ENCODE results near the gene PHF24. TPM values are rescaled to one million over a fixed set of nuclear protein-coding genes. Genes with fewer than 3 reads are reported as not detected.
"Not testable (repeated sequence)": the region's sequence is repeated elsewhere in the genome, so short reads cannot be mapped to it uniquely, and the experiment has no call there.

Gene PHF24
- total RNA-seq, 1 donor from 2014 or later = under 0.01 TPM

DNA sequence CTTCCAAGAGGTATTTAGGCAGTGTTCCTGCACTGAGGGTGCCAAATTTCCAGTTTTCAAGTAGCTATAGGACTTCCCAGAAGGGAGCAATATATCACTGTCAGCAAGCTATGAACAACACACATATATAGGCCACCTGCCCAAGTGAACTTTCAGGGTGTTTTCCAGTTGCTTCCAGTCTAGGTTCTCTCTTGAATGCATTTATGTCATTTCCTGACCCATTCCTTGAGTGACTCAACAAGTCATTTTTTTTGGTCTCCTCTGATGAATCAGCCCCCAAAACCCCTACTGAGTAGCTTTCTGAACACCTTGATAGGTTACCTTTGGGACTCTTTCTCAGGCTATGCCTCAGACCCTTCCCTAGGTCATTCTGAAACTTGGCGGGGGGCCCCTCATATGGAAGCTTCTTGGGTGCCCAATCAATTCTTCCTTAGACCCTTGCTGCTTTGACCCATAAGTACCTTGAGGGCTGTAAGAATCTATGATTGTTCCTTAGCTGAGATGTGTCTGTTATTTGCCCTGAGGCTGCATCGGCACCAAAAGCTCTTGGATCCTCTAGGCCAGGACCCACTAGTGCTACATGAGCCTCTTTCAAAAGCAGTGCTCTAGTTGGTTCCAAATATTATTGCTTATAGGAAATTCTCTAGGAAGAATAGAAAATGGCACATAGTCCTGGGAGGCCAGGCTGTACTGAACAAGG, 43.9 kb downstream of the PHF24 start:
- Histone ChIP-seq H3K9me3 (ENCODE audit: control insufficient read depth in 3 of 3, low read length in 3 of 3) (no peaks in the 10 kb centered on the region), H3K4me1 (ENCODE audit: control insufficient read depth in 3 of 3, insufficient read depth in 3 of 3, low read length in 3 of 3) (peaks cover 14 to 31% (median 22%) of the 10 kb centered on the region in 3 donors), H3K27me3 (ENCODE audit: control insufficient read depth in 3 of 3, insufficient read depth in 3 of 3, low read length in 3 of 3) (no peaks in the 10 kb centered on the region), H3K9ac (ENCODE audit: low read depth in 1 of 3, low read length in 3 of 3) (no peak overlapping the region), H3K27ac (ENCODE audit: low read depth, low read length) (no peak overlapping the region), H3K4me3 (ENCODE audit: low read length in 3 of 3) (no peak overlapping the region), H3K36me3 (ENCODE audit: control insufficient read depth in 3 of 3, insufficient read depth in 3 of 3, low read length in 3 of 3) (peaks cover 8 to 18% (median 12%) of the 10 kb centered on the region in 3 donors)

DNA sequence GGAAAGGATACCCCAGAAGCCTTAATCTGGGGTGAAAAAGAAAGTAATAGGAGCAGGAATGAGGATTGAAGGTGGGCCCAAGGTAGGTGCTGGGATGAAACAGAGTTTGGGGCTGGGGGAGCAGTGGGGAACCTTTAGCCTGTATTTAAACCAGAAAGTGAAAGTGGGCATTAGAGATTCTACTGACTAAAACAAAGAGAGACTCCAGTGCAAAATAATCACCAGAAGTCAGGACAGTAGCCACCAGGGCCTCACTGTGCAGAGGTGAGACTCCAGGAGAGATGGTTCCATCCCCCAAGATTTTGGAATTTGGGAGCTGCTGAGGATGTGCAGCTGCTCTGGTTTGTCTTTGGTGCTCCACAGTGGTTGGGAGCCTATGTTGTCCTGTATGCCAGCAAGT, 44.5 kb downstream of the PHF24 start:
- Histone ChIP-seq H3K27ac (ENCODE audit: low read depth, low read length) (no peak overlapping the region), H3K27me3 (ENCODE audit: control insufficient read depth in 3 of 3, insufficient read depth in 3 of 3, low read length in 3 of 3) (no peaks in the 10 kb centered on the region), H3K9me3 (ENCODE audit: control insufficient read depth in 3 of 3, low read length in 3 of 3) (no peaks in the 10 kb centered on the region), H3K36me3 (ENCODE audit: control insufficient read depth in 3 of 3, insufficient read depth in 3 of 3, low read length in 3 of 3) (peaks cover 1 to 11% (median 5%) of the 10 kb centered on the region in 3 donors), H3K9ac (ENCODE audit: low read depth in 1 of 3, low read length in 3 of 3) (no peak overlapping the region), H3K4me1 (ENCODE audit: control insufficient read depth in 3 of 3, insufficient read depth in 3 of 3, low read length in 3 of 3) (peaks cover 7 to 24% (median 16%) of the 10 kb centered on the region in 3 donors), H3K4me3 (ENCODE audit: low read length in 3 of 3) (no peak overlapping the region)

- not testable (repeated sequence) for H3K4me3 ChIP-seq (ENCODE audit: low read length in 3 of 3); H3K36me3 ChIP-seq (ENCODE audit: control insufficient read depth in 3 of 3, insufficient read depth in 3 of 3, low read length in 3 of 3); H3K27ac ChIP-seq (ENCODE audit: low read depth, low read length); H3K27me3 ChIP-seq (ENCODE audit: control insufficient read depth in 3 of 3, insufficient read depth in 3 of 3, low read length in 3 of 3); H3K9me3 ChIP-seq (ENCODE audit: control insufficient read depth in 3 of 3, low read length in 3 of 3); H3K9ac ChIP-seq (ENCODE audit: low read depth in 1 of 3, low read length in 3 of 3)
- H3K4me1 ChIP-seq (ENCODE audit: control insufficient read depth in 3 of 3, insufficient read depth in 3 of 3, low read length in 3 of 3) = peaks cover 0 to 19% (median 10%) of the 10 kb centered on the region in 3 donors
Measured at GRCh38 chr9:35004299-35004698, 46.2 kb downstream of the PHF24 start.

GRCh38 chr9:35010351-35010958, 52.4 kb downstream of the PHF24 start:
- peaks cover 22 to 41% (median 30%) of the 10 kb centered on the region in 3 donors for H3K36me3 ChIP-seq (ENCODE audit: control insufficient read depth in 3 of 3, insufficient read depth in 3 of 3, low read length in 3 of 3)
- no peaks in the 10 kb centered on the region for H3K27me3 ChIP-seq (ENCODE audit: control insufficient read depth in 3 of 3, insufficient read depth in 3 of 3, low read length in 3 of 3)
- no peak overlapping the region for H3K9ac ChIP-seq (ENCODE audit: low read depth in 1 of 3, low read length in 3 of 3)
- H3K4me3 ChIP-seq (ENCODE audit: low read length in 3 of 3) = no peak overlapping the region
- no peaks in the 10 kb centered on the region for H3K4me1 ChIP-seq (ENCODE audit: control insufficient read depth in 3 of 3, insufficient read depth in 3 of 3, low read length in 3 of 3)
- peaks cover 4 to 5% (median 4%) of the 10 kb centered on the region in 3 donors for H3K9me3 ChIP-seq (ENCODE audit: control insufficient read depth in 3 of 3, low read length in 3 of 3)
- H3K27ac ChIP-seq (ENCODE audit: low read depth, low read length) = no peak overlapping the region

GRCh38 chr9:35014517-35014916, 56.4 kb downstream of the PHF24 start:
- Histone ChIP-seq H3K36me3 (ENCODE audit: control insufficient read depth in 3 of 3, insufficient read depth in 3 of 3, low read length in 3 of 3) (peaks cover 21 to 45% (median 36%) of the 10 kb centered on the region in 3 donors), H3K9me3 (ENCODE audit: control insufficient read depth in 3 of 3, low read length in 3 of 3) (peaks cover 4 to 5% (median 4%) of the 10 kb centered on the region in 3 donors), H3K27me3 (ENCODE audit: control insufficient read depth in 3 of 3, insufficient read depth in 3 of 3, low read length in 3 of 3) (no peaks in the 10 kb centered on the region), H3K4me1 (ENCODE audit: control insufficient read depth in 3 of 3, insufficient read depth in 3 of 3, low read length in 3 of 3) (no peaks in the 10 kb centered on the region), H3K4me3 (ENCODE audit: low read length in 3 of 3) (no peak overlapping the region), H3K27ac (ENCODE audit: low read depth, low read length) (no peak overlapping the region), H3K9ac (ENCODE audit: low read depth in 1 of 3, low read length in 3 of 3) (no peak overlapping the region)

GRCh38 chr9:35023443-35023842, 65.4 kb downstream of the PHF24 start:
- not testable (repeated sequence) for H3K9ac ChIP-seq (ENCODE audit: low read depth in 1 of 3, low read length in 3 of 3); H3K27ac ChIP-seq (ENCODE audit: low read depth, low read length); H3K9me3 ChIP-seq (ENCODE audit: control insufficient read depth in 3 of 3, low read length in 3 of 3); H3K4me3 ChIP-seq (ENCODE audit: low read length in 3 of 3); H3K4me1 ChIP-seq (ENCODE audit: control insufficient read depth in 3 of 3, insufficient read depth in 3 of 3, low read length in 3 of 3); H3K27me3 ChIP-seq (ENCODE audit: control insufficient read depth in 3 of 3, insufficient read depth in 3 of 3, low read length in 3 of 3)
- peaks cover 4 to 36% (median 20%) of the 10 kb centered on the region in 3 donors for H3K36me3 ChIP-seq (ENCODE audit: control insufficient read depth in 3 of 3, insufficient read depth in 3 of 3, low read length in 3 of 3)

- Histone ChIP-seq H3K9me3 (ENCODE audit: control insufficient read depth in 3 of 3, low read length in 3 of 3) (no peaks in the 10 kb centered on the region), H3K27me3 (ENCODE audit: control insufficient read depth in 3 of 3, insufficient read depth in 3 of 3, low read length in 3 of 3) (no peaks in the 10 kb centered on the region), H3K36me3 (ENCODE audit: control insufficient read depth in 3 of 3, insufficient read depth in 3 of 3, low read length in 3 of 3) (peaks cover 4 to 24% (median 17%) of the 10 kb centered on the region in 3 donors), H3K4me3 (ENCODE audit: low read length in 3 of 3) (no peak overlapping the region), H3K4me1 (ENCODE audit: control insufficient read depth in 3 of 3, insufficient read depth in 3 of 3, low read length in 3 of 3) (peaks cover 0 to 8% (median 4%) of the 10 kb centered on the region in 3 donors), H3K9ac (ENCODE audit: low read depth in 1 of 3, low read length in 3 of 3) (no peak overlapping the region), H3K27ac (ENCODE audit: low read depth, low read length) (peak overlapping the region; percentile 33)
Measured at GRCh38 chr9:35026671-35027070, 68.6 kb downstream of the PHF24 start.

DNA sequence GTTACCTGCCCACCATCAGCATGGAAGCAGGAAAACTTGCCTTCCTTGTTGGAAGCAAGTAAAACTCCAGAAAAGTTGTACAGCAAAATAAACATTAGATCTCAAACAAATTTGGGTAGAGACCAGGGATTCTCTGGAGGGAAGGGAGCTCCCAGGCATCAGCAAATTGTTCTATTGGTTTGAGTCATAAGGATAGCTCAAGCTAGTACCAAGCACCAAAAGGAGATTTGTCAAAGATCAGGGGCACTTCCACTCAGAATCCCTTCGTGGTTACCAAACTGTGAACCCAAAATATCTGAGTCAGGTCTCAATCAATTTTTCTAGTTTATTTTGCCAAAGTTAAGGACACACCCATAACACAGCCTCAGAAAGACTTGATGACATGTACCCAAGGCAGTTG, 69.3 kb downstream of the PHF24 start:
- Histone ChIP-seq H3K27me3 (ENCODE audit: control insufficient read depth in 3 of 3, insufficient read depth in 3 of 3, low read length in 3 of 3) (no peaks in the 10 kb centered on the region), H3K4me1 (ENCODE audit: control insufficient read depth in 3 of 3, insufficient read depth in 3 of 3, low read length in 3 of 3) (peaks cover 0 to 8% (median 4%) of the 10 kb centered on the region in 3 donors), H3K36me3 (ENCODE audit: control insufficient read depth in 3 of 3, insufficient read depth in 3 of 3, low read length in 3 of 3) (peaks cover 0 to 21% (median 15%) of the 10 kb centered on the region in 3 donors), H3K4me3 (ENCODE audit: low read length in 3 of 3) (no peak overlapping the region), H3K9me3 (ENCODE audit: control insufficient read depth in 3 of 3, low read length in 3 of 3) (no peaks in the 10 kb centered on the region), H3K9ac (ENCODE audit: low read depth in 1 of 3, low read length in 3 of 3) (no peak overlapping the region), H3K27ac (ENCODE audit: low read depth, low read length) (no peak overlapping the region)

DNA sequence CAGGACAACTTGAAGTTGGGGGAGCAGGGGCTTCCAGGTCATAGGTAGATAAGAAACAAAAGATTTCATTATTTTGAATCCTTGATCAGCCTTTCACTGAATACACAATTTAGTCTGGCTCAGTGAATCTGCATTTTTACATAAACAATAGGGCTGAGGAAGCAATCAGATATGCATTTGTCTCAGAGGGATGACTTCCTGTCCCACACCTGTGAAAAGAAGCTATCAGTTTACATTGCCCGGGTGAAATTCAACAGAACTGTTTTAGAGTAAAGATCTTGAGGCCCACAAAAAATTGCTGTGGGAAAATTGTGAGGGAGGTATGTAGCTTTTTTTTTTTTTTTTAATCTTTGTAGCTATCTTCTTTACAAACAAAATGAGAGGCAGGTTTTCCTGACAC, 69.8 kb downstream of the PHF24 start:
- peaks cover 1 to 19% (median 15%) of the 10 kb centered on the region in 3 donors for H3K36me3 ChIP-seq (ENCODE audit: control insufficient read depth in 3 of 3, insufficient read depth in 3 of 3, low read length in 3 of 3)
- H3K27me3 ChIP-seq (ENCODE audit: control insufficient read depth in 3 of 3, insufficient read depth in 3 of 3, low read length in 3 of 3) = no peaks in the 10 kb centered on the region

GRCh38 chr9:35028341-35028740, 70.3 kb downstream of the PHF24 start:
- H3K36me3 ChIP-seq (ENCODE audit: control insufficient read depth in 3 of 3, insufficient read depth in 3 of 3, low read length in 3 of 3) = peaks cover 6 to 22% (median 19%) of the 10 kb centered on the region in 3 donors

More for the DNA sequence above, 69.8 kb downstream of the PHF24 start:
- no peak overlapping the region for H3K4me3 ChIP-seq (ENCODE audit: low read length in 3 of 3)
- H3K9me3 ChIP-seq (ENCODE audit: control insufficient read depth in 3 of 3, low read length in 3 of 3) = no peaks in the 10 kb centered on the region
- no peak overlapping the region for H3K27ac ChIP-seq (ENCODE audit: low read depth, low read length)
- H3K4me1 ChIP-seq (ENCODE audit: control insufficient read depth in 3 of 3, insufficient read depth in 3 of 3, low read length in 3 of 3) = peaks cover 0 to 8% (median 4%) of the 10 kb centered on the region in 3 donors
- H3K9ac ChIP-seq (ENCODE audit: low read depth in 1 of 3, low read length in 3 of 3) = no peak overlapping the region

More at GRCh38 chr9:35028341-35028740, 70.3 kb downstream of the PHF24 start:
- Histone ChIP-seq H3K4me1 (ENCODE audit: control insufficient read depth in 3 of 3, insufficient read depth in 3 of 3, low read length in 3 of 3) (peaks cover 0 to 8% (median 4%) of the 10 kb centered on the region in 3 donors), H3K9ac (ENCODE audit: low read depth in 1 of 3, low read length in 3 of 3) (no peak overlapping the region), H3K27me3 (ENCODE audit: control insufficient read depth in 3 of 3, insufficient read depth in 3 of 3, low read length in 3 of 3) (no peaks in the 10 kb centered on the region), H3K27ac (ENCODE audit: low read depth, low read length) (no peak overlapping the region), H3K4me3 (ENCODE audit: low read length in 3 of 3) (no peak overlapping the region), H3K9me3 (ENCODE audit: control insufficient read depth in 3 of 3, low read length in 3 of 3) (no peaks in the 10 kb centered on the region)
